Nephron progenitor cell (in vitro differentiated cells): ENCODE data around the gene PCDHA5.
"Not testable (repeated sequence)": the region's sequence is repeated elsewhere in the genome, so short reads cannot be mapped to it uniquely, and the experiment has no call there.

ENCODE experiments used
- DNase-seq: peaks from one replicate; pipeline ENCODE4 v3.0.0; 2021
- H3K27ac Mint-ChIP-seq: 2 replicates; pipeline ENCODE4 v1.8.0; 2021; ENCODE audit warnings: mild to moderate bottlenecking, moderate library complexity, mixed read lengths
- H3K27me3 Mint-ChIP-seq: 2 replicates; pipeline ENCODE4 v1.8.0; 2021; ENCODE audit warnings: mild to moderate bottlenecking, low read depth, mixed read lengths; ENCODE audit not compliant: poor library complexity
- H3K36me3 Mint-ChIP-seq: 2 replicates; pipeline ENCODE4 v1.8.0; 2021; ENCODE audit warnings: low read depth, mixed read lengths
- H3K4me1 Mint-ChIP-seq: 2 replicates; pipeline ENCODE4 v1.8.0; 2021; ENCODE audit warnings: mixed read lengths
- H3K4me3 Mint-ChIP-seq: 2 replicates; pipeline ENCODE4 v1.8.0; 2021; ENCODE audit warnings: mild to moderate bottlenecking, moderate library complexity, mixed read lengths
- H3K9me3 Mint-ChIP-seq: 2 replicates; pipeline ENCODE4 v1.8.0; 2021; ENCODE audit warnings: mild to moderate bottlenecking, moderate library complexity, mixed read lengths
- CTCF ChIP-seq: fragments of 200-600 bp; sonication (generic); IDR thresholded peaks from 2 replicates; pipeline ENCODE4 v1.5.0; 2021; ENCODE audit warnings: antibody characterized with exemption

PCDHA5 gene

GRCh38 chr5:140823475-140823874 lies 2.1 kb downstream of the PCDHA5 start:
- no peak for DNase-seq
- Mint-ChIP-seq H3K9me3 (peaks cover 63% of the 10 kb centered on the region), H3K4me3 (no peak overlapping the region), H3K36me3 (peaks cover 71% of the 10 kb centered on the region), H3K4me1 (peaks cover 5% of the 10 kb centered on the region), H3K27me3 (no peaks in the 10 kb centered on the region), H3K27ac (no peak overlapping the region)
- no peak for TF ChIP-seq CTCF

- Mint-ChIP-seq H3K9me3 (peaks cover 73% of the 10 kb centered on the region), H3K27me3 (no peaks in the 10 kb centered on the region), H3K27ac (peak within 1 kb of the TSS; percentile 60), H3K36me3 (peaks cover 81% of the 10 kb centered on the region), H3K4me3 (peak within 1 kb of the TSS; percentile 80), H3K4me1 (peaks cover 5% of the 10 kb centered on the region)
- DNase-seq = peak; percentile 25
- TF ChIP-seq CTCF = peak; percentile 37
Measured at GRCh38 chr5:140827704-140828361, 6.4 kb downstream of the PCDHA5 start, which contains the start of gene PCDHA6. Gene PCDHA6 (plus strand): TSS chr5:140827960. CDS start chr5:140828092, 132 bp downstream.

GRCh38 chr5:140828362-140828737 lies 6.9 kb downstream of the PCDHA5 start:
- TF ChIP-seq CTCF = peak; percentile 20
- Mint-ChIP-seq H3K27me3 (no peaks in the 10 kb centered on the region), H3K4me3 (peak overlapping the region; percentile 80), H3K4me1 (peaks cover 5% of the 10 kb centered on the region), H3K9me3 (peaks cover 75% of the 10 kb centered on the region), H3K36me3 (peaks cover 81% of the 10 kb centered on the region), H3K27ac (no peak overlapping the region)
- DNase-seq = no peak

- Mint-ChIP-seq H3K36me3 (peaks cover 82% of the 10 kb centered on the region), H3K9me3 (peaks cover 81% of the 10 kb centered on the region)
- not testable (repeated sequence) for H3K4me1 Mint-ChIP-seq, H3K27me3 Mint-ChIP-seq, H3K27ac Mint-ChIP-seq, DNase-seq, H3K4me3 Mint-ChIP-seq
Measured at GRCh38 chr5:140829511-140830501, 8.4 kb downstream of the PCDHA5 start.

- Mint-ChIP-seq H3K27me3 (no peaks in the 10 kb centered on the region), H3K4me3 (no peak within 1 kb of the TSS), H3K9me3 (peaks cover 80% of the 10 kb centered on the region), H3K4me1 (no peaks in the 10 kb centered on the region), H3K27ac (no peak within 1 kb of the TSS), H3K36me3 (peaks cover 82% of the 10 kb centered on the region)
- no peak for TF ChIP-seq CTCF
- DNase-seq = no peak
Measured at GRCh38 chr5:140833993-140834392, 12.6 kb downstream of the PCDHA5 start, which contains the start of gene PCDHA7. Gene PCDHA7 (plus strand): TSS chr5:140834269. CDS start chr5:140834384, 115 bp downstream.

GRCh38 chr5:140834439-140835008 lies 13.1 kb downstream of the PCDHA5 start:
- H3K27me3 Mint-ChIP-seq, DNase-seq, H3K27ac Mint-ChIP-seq, H3K4me1 Mint-ChIP-seq, H3K4me3 Mint-ChIP-seq: not testable (repeated sequence)
- peaks cover 79% of the 10 kb centered on the region for H3K9me3 Mint-ChIP-seq
- peaks cover 80% of the 10 kb centered on the region for H3K36me3 Mint-ChIP-seq
